Uterus (tissue), 2 donors: Measurements from ENCODE around the gene RNF217.

ENCODE experiments used
- CTCF ChIP-seq, 4 experiments: fragments of 200-600 bp in 2 of 4; fragments of 450-650 bp in 2 of 4; sonication (generic) in 2 of 4; IDR thresholded peaks; one replicate each; pipeline ENCODE4 v1.5.1; 2016 to 2019; ENCODE audit warnings: antibody characterized with exemption in 4 of 4, mild to moderate bottlenecking in 2 of 4, moderate library complexity in 1 of 4
- POLR2A ChIP-seq, 2 donors: fragments of 450-650 bp; IDR thresholded peaks; one replicate each; pipeline ENCODE4 v1.6.1; 2016; ENCODE audit warnings: antibody characterized with exemption in 2 of 2, mild to moderate bottlenecking in 1 of 2, moderate library complexity in 1 of 2

GRCh38 chr6:125013938-125014660 lies 51.9 kb downstream of the RNF217 start:
- no peak for TF ChIP-seq CTCF (IDR thresholded peaks at IDR 0.05)
- TF ChIP-seq POLR2A (IDR thresholded peaks at IDR 0.05) = no peak
